Psoas muscle (tissue), 8 donors: ENCODE measurements around the gene JKAMP. TPM values are rescaled to one million over a fixed set of nuclear protein-coding genes. Genes with fewer than 3 reads are reported as not detected.
A peak's percentile ranks its signal among the peaks of the same experiment; 100 is the strongest.
"Not testable (repeated sequence)": the region's sequence is repeated elsewhere in the genome, so short reads cannot be mapped to it uniquely, and the experiment has no call there.

Experiments used
- ATAC-seq, 4 donors: fragments of 200-7000 bp; cut with Tn5 transposase; one replicate each; pipeline ENCODE4 v1.9.1; 2020; ENCODE audit warnings: moderate library complexity in 3 of 4, mild to moderate bottlenecking in 2 of 4
- DNase-seq, 2 donors: peaks; one replicate each; pipeline ENCODE4 v3.0.0-alpha.2; 2020
- H3K27ac ChIP-seq: fragments of 200-600 bp; one replicate; pipeline ENCODE4 v1.8.0; 2022
- H3K27me3 ChIP-seq, 3 donors: fragments of 200-600 bp in 1 of 3; one replicate each; pipeline versions ENCODE4 v1.6.1 to v1.8.0; 2013 to 2022; ENCODE audit warnings: low read length in 2 of 3, mild to moderate bottlenecking in 2 of 3, moderate library complexity in 1 of 3; ENCODE audit not compliant: insufficient read depth in 3 of 3
- H3K36me3 ChIP-seq, 2 donors: fragments of 200-600 bp in 1 of 2; one replicate each; pipeline versions ENCODE4 v1.6.1 to v1.8.0; 2013 to 2022; ENCODE audit warnings: low read depth in 1 of 2, mild to moderate bottlenecking in 1 of 2, moderate library complexity in 1 of 2; ENCODE audit not compliant: insufficient read depth in 1 of 2
- H3K4me1 ChIP-seq: fragments of 200-600 bp; one replicate; pipeline ENCODE4 v1.8.0; 2022
- H3K4me3 ChIP-seq: fragments of 200-600 bp; one replicate; pipeline ENCODE4 v1.8.0; 2022; ENCODE audit warnings: mild to moderate bottlenecking
- H3K9me3 ChIP-seq: fragments of 200-600 bp; one replicate; pipeline ENCODE4 v1.8.0; 2022
- WGBS, 3 donors: extraction: QIAGEN DNeasy Blood & Tissue Kit; methylation state at CpG; one replicate each; pipeline versions ENCODE4 v1.1.6 to v1.1.7; 2013; 5-methylcytosine and 5-hydroxymethylcytosine counted together
- intact Hi-C, 2 donors: fragments of 100-400 bp; cut with DNase I; formaldehyde crosslinking; loops; one replicate each; pipeline versions ENCODE4 v1.11.0 to v1.14.2; 2022
- polyA plus RNA-seq, 3 donors: library from polyadenylated mRNA; stranded (reverse); fragments of 200-250 nt; gene quantifications; one replicate each; pipeline ENCODE4 v1.2.3, GENCODE V29; 2013
- total RNA-seq, 4 donors: library from RNA; stranded (reverse); fragmentation: NEBNext Ultra II Directional in 2 of 4; extraction: Animal tissue kit (Norgen Biotek cat#: 25700) in 2 of 4; gene quantifications; one replicate each; pipeline versions ENCODE4 v1.2.1 to v1.2.4, GENCODE V29; 2021 to 2023
- TF ChIP-seq, protein P1 (sequence below): fragments of 200-600 bp; IDR thresholded peaks from one replicate; pipeline ENCODE4 v1.8.0; 2022; ENCODE audit warnings: antibody characterized with exemption
- donor health status: healthy with polysubstance abuse.
- donor health status: DM: no; HTN: no; CAD: no; lungs with moderate emphysema.
- donor health status: Bipolar disorder and iron deficiency.
- donor health status: healthy.
- donor health status: DM: yes; HTN: yes; CAD: no.
- donor health status: DM: no; HTN: no; CAD: no.
- donor health status: DM: no; HTN: no; CAD: no.
- donor health status: DM: yes; HTN: yes; CAD: no.

The JKAMP gene
- total and polyA plus RNA-seq, 7 donors = 11.6 to 38.5 (median 19.4) TPM

DNA sequence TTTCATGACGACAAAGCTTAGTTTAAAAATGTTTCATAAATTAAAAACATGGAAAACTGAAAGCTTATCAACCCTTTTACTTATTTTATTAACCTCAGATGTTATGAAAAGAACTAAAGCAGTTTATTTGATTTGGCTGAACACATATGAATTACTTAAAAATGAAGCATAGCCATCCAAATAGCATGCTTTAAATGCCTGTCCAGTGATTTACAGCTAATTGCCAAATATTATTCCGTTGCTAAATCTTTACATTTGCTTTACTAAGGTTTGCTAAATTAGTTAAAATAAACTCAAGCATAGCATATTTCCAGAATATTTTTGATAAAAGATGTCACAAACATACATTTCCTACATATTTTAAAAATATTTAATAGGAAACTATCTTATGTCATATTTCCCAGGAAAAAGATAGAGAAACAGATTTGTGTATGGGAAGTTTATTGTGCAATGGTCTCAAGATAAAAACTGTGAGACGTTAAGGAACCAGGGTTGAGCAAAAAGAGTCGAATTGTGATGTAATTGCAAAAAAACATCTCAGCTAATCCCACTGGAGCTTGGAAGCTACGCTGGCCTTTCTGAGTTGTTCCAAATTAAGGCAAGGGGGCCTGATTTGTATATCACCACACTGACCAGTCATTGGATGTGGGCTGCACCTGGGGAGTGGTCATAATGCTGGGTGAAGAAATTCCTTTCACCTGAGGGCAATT, 44.9 kb upstream of the JKAMP start:
- Histone ChIP-seq H3K27me3 (no peaks in the 10 kb centered on the region), H3K9me3 (no peaks in the 10 kb centered on the region), H3K27ac (no peak overlapping the region), H3K4me1 (peaks cover 11% of the 10 kb centered on the region), H3K36me3 (no peaks in the 10 kb centered on the region), H3K4me3 (no peak overlapping the region)
- TF ChIP-seq, protein P1, sequence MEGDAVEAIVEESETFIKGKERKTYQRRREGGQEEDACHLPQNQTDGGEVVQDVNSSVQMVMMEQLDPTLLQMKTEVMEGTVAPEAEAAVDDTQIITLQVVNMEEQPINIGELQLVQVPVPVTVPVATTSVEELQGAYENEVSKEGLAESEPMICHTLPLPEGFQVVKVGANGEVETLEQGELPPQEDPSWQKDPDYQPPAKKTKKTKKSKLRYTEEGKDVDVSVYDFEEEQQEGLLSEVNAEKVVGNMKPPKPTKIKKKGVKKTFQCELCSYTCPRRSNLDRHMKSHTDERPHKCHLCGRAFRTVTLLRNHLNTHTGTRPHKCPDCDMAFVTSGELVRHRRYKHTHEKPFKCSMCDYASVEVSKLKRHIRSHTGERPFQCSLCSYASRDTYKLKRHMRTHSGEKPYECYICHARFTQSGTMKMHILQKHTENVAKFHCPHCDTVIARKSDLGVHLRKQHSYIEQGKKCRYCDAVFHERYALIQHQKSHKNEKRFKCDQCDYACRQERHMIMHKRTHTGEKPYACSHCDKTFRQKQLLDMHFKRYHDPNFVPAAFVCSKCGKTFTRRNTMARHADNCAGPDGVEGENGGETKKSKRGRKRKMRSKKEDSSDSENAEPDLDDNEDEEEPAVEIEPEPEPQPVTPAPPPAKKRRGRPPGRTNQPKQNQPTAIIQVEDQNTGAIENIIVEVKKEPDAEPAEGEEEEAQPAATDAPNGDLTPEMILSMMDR = no peak
- WGBS, 3 donors = 47 to 68% (median 55%) methylated on average over 5 of the region's 5 CpGs
- no peak for ATAC-seq
- no peak for DNase-seq
- intact Hi-C loops = loop anchor here in 1 of 2 donors (10.0 kb wide), 1 partner anchor 415 kb away; no protein-coding TSS in a partner anchor

DNA sequence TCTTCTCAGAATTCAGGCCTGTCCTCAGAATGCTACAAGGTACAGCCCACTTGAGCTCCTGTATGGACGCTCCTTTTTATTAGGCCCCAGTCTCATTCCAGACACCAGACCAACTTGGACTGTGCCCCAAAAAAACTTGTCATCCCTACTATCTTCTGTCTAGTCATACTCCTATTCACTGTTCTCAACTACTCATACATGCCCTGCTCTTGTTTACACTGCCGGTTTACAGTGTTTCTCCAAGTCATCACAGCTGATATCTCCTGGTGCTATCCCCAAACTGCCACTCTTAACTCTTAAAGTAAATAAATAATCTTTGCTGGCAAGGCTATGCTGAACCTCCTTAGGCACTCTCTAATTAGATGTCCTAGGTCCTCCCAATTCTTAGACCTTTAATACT, 35.6 kb upstream of the JKAMP start:
- H3K27me3 ChIP-seq, intact Hi-C loops: not testable (repeated sequence)

DNA sequence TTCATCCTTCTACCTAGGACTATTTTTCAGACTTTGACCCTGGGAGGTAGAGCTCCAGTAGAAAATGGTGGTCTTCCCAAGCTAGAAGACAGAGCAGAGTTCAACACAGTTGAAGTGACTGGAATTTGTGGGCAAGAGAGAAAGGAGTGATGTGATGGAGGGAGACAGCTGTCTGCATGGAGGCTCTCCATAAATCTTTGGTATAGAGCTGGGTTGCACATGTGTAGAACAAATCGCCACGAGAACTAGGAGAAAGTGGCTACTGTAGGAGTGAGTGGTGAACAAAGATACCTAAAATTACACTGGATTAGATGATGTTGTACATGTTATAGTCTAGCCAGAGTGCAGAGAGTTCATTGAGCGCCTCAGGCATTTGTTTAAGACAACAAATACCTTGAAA, 33.6 kb upstream of the JKAMP start:
- TF ChIP-seq, protein P1 = no peak
- WGBS, 3 donors = 50 to 69% (median 61%) methylated on average over 3 of the region's 3 CpGs
- DNase-seq = no peak

More for the DNA sequence above, 35.6 kb upstream of the JKAMP start:
- not testable (repeated sequence) for H3K4me3 ChIP-seq, ATAC-seq, H3K4me1 ChIP-seq, DNase-seq, H3K9me3 ChIP-seq, H3K27ac ChIP-seq
- WGBS, 3 donors = 60 to 94% (median 69%) methylated on average over 1 to 2 of the region's 2 CpGs
- H3K36me3 ChIP-seq = peaks cover 0 to 14% of the 10 kb centered on the region in 2 donors

DNA sequence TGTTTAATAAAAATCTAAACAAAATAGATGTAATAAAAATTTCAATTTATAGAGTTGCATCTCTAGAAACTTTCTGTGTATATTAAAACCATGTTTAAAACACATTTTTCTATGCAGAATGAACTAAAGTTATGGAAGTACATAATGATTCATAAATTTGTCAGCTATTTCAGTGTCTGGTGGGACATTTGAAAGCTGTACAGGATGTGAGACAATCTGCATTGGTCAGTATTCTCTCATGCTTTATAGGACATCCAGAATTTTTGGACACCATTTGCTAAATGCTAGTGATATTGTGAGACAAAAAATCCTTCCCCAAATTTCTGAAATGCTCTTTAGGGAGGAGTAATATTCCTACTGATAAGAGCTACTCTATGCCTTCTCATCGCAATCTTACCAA, 32.5 kb upstream of the JKAMP start:
- no peaks in the 10 kb centered on the region for H3K27me3 ChIP-seq
- peaks cover 0 to 36% of the 10 kb centered on the region in 2 donors for H3K36me3 ChIP-seq
- no peak overlapping the region for H3K27ac ChIP-seq
- ATAC-seq (no peak), DNase-seq (no peak)
- H3K4me1 ChIP-seq = no peaks in the 10 kb centered on the region
- H3K4me3 ChIP-seq = no peak overlapping the region
- H3K9me3 ChIP-seq = no peaks in the 10 kb centered on the region
- TF ChIP-seq, protein P1 = no peak
- intact Hi-C loops = loop anchor here in 1 of 2 donors (10.0 kb wide), 1 partner anchor 427 kb away; no protein-coding TSS in a partner anchor
- WGBS, 3 donors = 98 to 100% (median 100%) methylated on average over 1 of the region's 1 CpG

More for the DNA sequence above, 33.6 kb upstream of the JKAMP start:
- H3K27me3 ChIP-seq = no peaks in the 10 kb centered on the region
- no peak for ATAC-seq
- no peaks in the 10 kb centered on the region for H3K4me1 ChIP-seq
- no peak overlapping the region for H3K27ac ChIP-seq
- peaks cover 0 to 25% of the 10 kb centered on the region in 2 donors for H3K36me3 ChIP-seq
- no peaks in the 10 kb centered on the region for H3K9me3 ChIP-seq
- intact Hi-C loops = loop anchor here in 1 of 2 donors (10.0 kb wide), 1 partner anchor 426 kb away; no protein-coding TSS in a partner anchor
- H3K4me3 ChIP-seq = no peak overlapping the region

DNA sequence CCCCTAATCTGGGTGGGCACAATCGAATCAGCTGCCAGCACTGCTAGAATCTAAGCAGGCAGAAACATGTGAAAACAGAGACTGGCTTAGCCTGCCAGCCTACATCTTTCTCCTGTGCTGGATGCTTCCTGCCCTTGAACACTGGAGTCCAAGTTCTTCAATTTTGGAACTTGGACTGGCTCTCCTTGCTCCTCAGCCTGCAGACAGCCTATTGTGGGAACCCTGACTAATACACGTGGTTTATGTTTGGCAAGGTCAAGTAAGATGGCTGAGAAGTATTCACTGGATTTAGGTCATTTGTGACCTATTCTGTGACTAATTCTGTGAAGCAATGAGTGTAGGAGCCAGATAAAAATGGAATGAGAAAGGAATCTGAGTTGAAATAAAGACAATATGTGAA, 30.2 kb upstream of the JKAMP start:
- peak; percentile 59 to 93 (median 79) for ATAC-seq
- intact Hi-C loops = loop anchor here in 1 of 2 donors (10.0 kb wide), 1 partner anchor 429 kb away; no protein-coding TSS in a partner anchor
- TF ChIP-seq, protein P1 = no peak
- no peaks in the 10 kb centered on the region for H3K9me3 ChIP-seq
- H3K4me3 ChIP-seq = no peak overlapping the region
- peaks cover 0 to 50% of the 10 kb centered on the region in 2 donors for H3K36me3 ChIP-seq
- no peak for DNase-seq
- 19 to 30% (median 23%) methylated on average over 2 of the region's 2 CpGs for WGBS, 3 donors
- no peak overlapping the region for H3K27ac ChIP-seq
- H3K4me1 ChIP-seq = no peaks in the 10 kb centered on the region
- no peaks in the 10 kb centered on the region for H3K27me3 ChIP-seq
